Fibroblast of villous mesenchyme (primary cell): ENCODE results near the gene TBC1D10B. TPM values are rescaled to one million over a fixed set of nuclear protein-coding genes. Genes with fewer than 3 reads are reported as not detected.
A peak's percentile ranks its signal among the peaks of the same experiment; 100 is the strongest.

Source experiments
- DNase-seq: peaks from one replicate; pipeline ENCODE4 v3.0.0-alpha.2; 2010; ENCODE audit warnings: low read depth
- H3K4me3 ChIP-seq: 2 replicates; pipeline ENCODE4 v1.5.1; 2011; ENCODE audit warnings: low read depth, mild to moderate bottlenecking, low read length
- CTCF ChIP-seq: IDR thresholded peaks from 2 replicates; pipeline ENCODE4 v1.5.1; 2012; ENCODE audit warnings: low read depth, mild to moderate bottlenecking, low read length; ENCODE audit not compliant: insufficient read depth
- total RNA-seq: library from RNA; depleted of rRNA; stranded (reverse); fragments of >200 nt; gene quantifications from 2 replicates; pipeline ENCODE4 v1.2.3, GENCODE V29; 2012

The TBC1D10B gene
- 37.1 and 37.7 TPM in 2 replicates for total RNA-seq

- DNase-seq = peak; percentile 100
- TF ChIP-seq CTCF = peak; percentile 37
- H3K4me3 ChIP-seq = peak within 1 kb of the TSS; percentile 79
Measured at GRCh38 chr16:30370456-30371247, at the start of gene TBC1D10B. Gene TBC1D10B (minus strand): TSS chr16:30370494. CDS start chr16:30370183, 311 bp downstream.

GRCh38 chr16:30418350-30419181 lies 48.3 kb upstream of the TBC1D10B start:
- H3K4me3 ChIP-seq = peak overlapping the region; percentile 67
- TF ChIP-seq CTCF = peak; percentile 21
- DNase-seq = no peak

GRCh38 chr16:30417529-30418349 lies 47.4 kb upstream of the TBC1D10B start:
- peak; percentile 91 for DNase-seq
- TF ChIP-seq CTCF = no peak
- H3K4me3 ChIP-seq = peak overlapping the region; percentile 67

GRCh38 chr16:30416624-30417528 lies 46.6 kb upstream of the TBC1D10B start:
- H3K4me3 ChIP-seq = peak overlapping the region; percentile 67
- no peak for TF ChIP-seq CTCF
- DNase-seq = no peak

GRCh38 chr16:30416047-30416603 lies 45.8 kb upstream of the TBC1D10B start:
- TF ChIP-seq CTCF = no peak
- DNase-seq = no peak
- H3K4me3 ChIP-seq = no peak overlapping the region
